Activated CD4-positive, alpha-beta T cell treated with anti-CD3 and anti-CD28 coated beads, Interleukin-2, amount 50 U/mL, for 24 hours (primary cell): Measurements from ENCODE around the gene KIF4B.
"Not testable (repeated sequence)": the region's sequence is repeated elsewhere in the genome, so short reads cannot be mapped to it uniquely, and the experiment has no call there.

Experiments
- DNase-seq, 2 donors: peaks; one replicate each; pipeline ENCODE4 v3.0.0-alpha.2; 2020; ENCODE audit warnings: low read depth in 1 of 2, low spot score in 1 of 2

Gene KIF4B

DNA sequence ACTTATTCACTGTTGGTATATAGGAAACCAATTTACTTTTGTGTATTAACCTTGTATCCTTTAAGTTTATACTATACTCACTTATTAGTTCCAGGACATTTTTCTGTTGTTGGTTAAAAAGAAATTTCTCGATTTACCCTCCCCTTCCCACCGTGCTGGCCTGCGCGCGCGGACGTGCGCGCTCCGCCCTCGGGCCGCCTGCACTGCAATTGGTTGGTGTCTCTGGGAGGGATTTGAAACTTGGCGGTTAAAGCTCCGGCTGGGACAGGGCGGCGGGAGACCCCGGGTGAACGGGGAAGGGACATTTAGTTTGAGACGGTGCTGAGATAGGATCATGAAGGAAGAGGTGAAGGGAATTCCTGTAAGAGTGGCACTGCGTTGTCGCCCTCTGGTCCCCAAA lies at the start of gene KIF4B:
KIF4B (plus strand) TSS at position 230 of the 400 bp plus-strand sequence; CDS start at position 335, 105 bp downstream.
- no peak for DNase-seq

GRCh38 chr5:154966081-154966841 lies 47.3 kb upstream of the KIF4B start:
- no peak for DNase-seq

DNA sequence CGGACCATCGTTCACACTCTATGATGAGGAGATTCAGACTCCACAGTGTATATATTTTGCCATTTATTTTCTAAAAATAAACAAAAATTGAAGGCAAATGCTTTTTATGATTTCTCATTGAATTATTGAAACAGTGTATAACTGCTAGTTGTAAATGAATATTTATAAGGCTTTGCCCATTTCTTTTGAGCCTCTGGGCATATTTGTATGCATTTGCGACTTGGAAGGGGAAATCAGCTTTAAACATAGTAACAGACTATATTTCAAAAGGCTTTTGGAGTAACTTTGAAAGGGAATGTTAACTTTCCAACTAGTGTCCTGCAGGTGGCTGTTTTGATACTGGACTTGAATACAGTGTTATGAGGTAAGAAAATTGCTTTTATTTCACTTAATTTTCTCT lies 46.7 kb upstream of the KIF4B start:
- no peak for DNase-seq

DNA sequence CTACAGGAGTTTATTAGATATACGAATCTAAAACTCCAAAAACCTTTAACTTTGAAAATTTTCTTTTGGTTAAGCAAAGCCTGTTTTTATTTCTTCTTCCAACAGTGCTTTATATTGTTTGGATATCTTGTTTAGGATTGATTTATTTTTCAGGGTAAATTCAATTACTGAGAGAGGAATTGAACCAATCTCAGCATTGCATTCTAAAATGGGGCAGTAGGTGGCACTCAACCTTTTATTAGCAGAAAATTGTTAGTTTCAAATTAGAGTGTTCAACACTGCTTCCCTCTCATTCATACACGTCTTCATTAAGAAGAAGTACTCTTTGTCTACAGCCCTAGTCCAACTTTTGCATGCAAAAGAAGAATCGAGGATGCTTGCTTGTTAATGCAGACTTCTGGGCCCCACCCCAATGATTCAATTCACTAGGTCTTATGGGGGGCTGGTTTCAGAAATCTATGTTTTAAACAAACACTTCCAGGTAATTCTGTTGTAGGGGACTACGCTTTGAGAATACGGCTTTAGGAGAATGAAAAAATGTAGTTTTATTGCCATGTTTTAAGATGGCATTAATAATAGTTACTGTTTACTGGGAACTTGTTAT lies 46.0 kb upstream of the KIF4B start:
- DNase-seq: no peak

- DNase-seq: no peak
These were observed 44.6 kb upstream of the KIF4B start for GRCh38 chr5:154968953-154969352.

- DNase-seq: no peak
These were observed 42.8 kb upstream of the KIF4B start for GRCh38 chr5:154970759-154971158.

- no peak for DNase-seq
These were observed 42.1 kb upstream of the KIF4B start for GRCh38 chr5:154971501-154971900.

DNA sequence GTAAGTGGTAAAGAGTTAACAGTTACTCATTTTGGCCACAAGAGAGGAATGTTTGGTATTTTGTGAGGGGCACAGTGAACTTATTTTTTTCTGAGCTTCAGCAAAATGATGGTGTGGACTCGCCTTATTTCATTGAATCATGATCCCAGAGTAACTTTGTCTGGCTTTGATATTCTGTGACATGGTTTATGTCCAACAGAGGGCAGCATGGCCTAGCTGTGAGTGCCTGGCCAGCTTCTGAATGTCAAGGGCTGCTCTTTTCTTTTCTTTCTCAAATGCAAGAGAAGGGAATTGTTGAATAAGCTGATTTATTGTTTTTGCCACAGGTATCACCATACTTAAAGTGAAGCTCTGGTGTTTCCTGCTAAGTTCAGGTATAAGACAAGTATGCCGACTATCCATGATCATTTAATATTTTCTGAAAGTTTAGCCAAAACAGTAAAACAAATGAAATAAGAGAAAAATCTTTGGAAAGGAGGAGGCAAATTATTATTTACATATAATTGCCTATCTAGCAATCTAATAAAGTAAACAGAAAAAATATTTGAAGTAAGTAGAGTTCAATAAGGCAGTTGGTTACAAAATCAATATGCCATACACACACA lies 41.0 kb upstream of the KIF4B start:
- DNase-seq: no peak

GRCh38 chr5:154976082-154976481 lies 37.5 kb upstream of the KIF4B start:
- DNase-seq: not testable (repeated sequence)

- DNase-seq: no peak
These were observed 36.1 kb upstream of the KIF4B start for GRCh38 chr5:154977409-154977808.

GRCh38 chr5:154978294-154978693 lies 35.3 kb upstream of the KIF4B start:
- DNase-seq: not testable (repeated sequence)

- no peak for DNase-seq
These were observed 28.5 kb upstream of the KIF4B start for GRCh38 chr5:154984946-154985516.

GRCh38 chr5:154986151-154986550 lies 27.4 kb upstream of the KIF4B start:
- DNase-seq: no peak

GRCh38 chr5:154989626-154990025 lies 23.9 kb upstream of the KIF4B start:
- no peak for DNase-seq

GRCh38 chr5:154993461-154993860 lies 20.1 kb upstream of the KIF4B start:
- DNase-seq: no peak

DNA sequence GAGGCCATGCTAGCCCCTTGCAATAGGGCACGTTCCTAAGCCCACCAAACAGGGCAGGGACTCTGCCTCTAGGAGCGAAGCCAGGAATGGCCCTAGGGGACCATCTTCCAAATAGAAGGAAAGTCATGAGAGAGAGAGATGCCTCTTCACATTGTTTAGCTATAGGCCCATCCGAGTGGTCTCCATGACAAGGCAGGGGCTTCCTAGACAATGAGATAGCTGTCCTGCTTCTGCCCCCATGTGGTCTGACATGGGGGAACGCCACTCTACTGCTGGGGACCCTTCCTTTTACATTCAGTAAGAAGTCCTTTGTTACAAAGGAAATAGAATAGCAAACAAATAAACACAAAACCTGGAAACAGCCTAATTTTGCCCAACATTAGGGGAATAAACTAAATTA lies 17.9 kb upstream of the KIF4B start:
- no peak for DNase-seq

GRCh38 chr5:154997746-154998145 lies 15.8 kb upstream of the KIF4B start:
- no peak for DNase-seq

- no peak for DNase-seq
These were observed 13.7 kb upstream of the KIF4B start for GRCh38 chr5:154999865-155000264.

GRCh38 chr5:155001523-155001922 lies 12.0 kb upstream of the KIF4B start:
- DNase-seq: no peak

DNA sequence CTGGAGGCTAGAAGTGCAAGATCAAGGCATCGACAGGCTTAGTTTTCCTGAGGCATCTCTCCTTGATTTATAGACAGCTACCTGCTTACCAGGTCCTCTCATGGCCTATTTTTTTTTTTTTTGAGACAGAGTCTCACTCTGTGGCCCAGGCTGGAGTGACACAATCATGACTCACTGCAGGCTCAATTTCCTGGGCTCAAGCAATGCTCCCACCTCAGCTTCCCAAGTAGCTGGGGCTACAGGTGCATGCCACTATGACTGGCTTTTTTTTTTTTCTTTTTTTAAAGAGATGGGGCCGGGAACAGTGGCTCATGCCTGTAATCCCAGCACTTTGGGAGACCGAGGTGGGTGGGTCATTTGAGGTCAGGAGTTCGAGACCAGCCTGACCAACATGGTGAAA lies 10.8 kb upstream of the KIF4B start:
- not testable (repeated sequence) for DNase-seq

DNA sequence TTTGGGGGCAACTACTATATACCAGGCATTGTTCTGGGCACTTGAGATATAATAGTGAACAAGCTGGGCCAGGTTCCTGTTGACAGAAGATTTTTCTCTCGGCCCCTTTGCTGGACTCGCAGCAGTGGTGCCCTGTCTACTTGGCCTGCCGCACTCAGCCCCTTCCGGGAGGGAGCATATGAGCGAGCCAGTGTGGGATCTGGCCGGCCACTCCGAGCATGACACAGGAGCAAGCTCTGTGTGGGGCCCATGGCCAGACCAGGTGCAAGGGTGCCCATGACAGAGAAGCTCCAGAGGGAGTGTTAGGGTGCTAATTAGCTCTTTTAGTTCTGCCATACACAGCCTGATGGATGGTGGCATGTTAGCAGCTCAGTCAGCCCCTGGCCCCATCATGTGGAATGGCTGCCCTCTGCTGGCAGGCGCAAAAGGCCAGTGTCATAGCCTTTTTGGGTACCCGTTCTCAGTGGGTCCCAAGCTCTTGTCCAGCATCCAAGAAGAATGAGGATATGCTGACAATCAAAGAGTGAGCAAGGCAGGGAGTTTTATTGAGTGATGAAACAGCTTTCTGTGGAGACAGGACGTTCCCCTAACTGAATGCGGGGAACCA lies 9.3 kb upstream of the KIF4B start:
- no peak for DNase-seq

DNA sequence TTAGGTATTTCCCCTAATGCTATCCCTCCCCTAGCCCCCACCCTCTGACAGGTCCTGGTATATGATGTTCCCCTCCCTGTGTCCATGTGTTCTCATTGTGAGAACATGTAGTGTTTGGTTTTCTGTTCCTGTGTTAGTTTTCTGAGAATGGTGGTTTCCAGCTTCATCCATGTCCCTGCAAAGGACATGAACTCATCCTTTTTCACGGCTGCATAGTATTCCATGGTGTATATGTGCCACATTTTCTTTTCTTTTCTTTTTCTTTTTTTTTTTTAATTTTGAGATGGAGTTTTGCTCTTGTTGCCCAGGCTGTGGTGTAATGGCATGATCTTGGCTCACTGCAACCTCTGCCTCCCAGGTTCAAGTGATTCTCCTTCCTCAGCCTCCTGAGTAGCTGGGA lies 7.3 kb upstream of the KIF4B start:
- not testable (repeated sequence) for DNase-seq
